22Rv1 (cell line): ENCODE results near the gene TMEM106C.
"Not testable (repeated sequence)": the region's sequence is repeated elsewhere in the genome, so short reads cannot be mapped to it uniquely, and the experiment has no call there.

Experiments
- ZFX ChIP-seq: fragments of 450-650 bp; IDR thresholded peaks from 2 replicates; pipeline ENCODE4 v1.6.1; 2017; ENCODE audit warnings: antibody characterized with exemption, borderline replicate concordance
- TF ChIP-seq, protein P1 (sequence below): fragments of 450-650 bp; IDR thresholded peaks from 2 replicates; pipeline ENCODE4 v1.5.1; 2017; ENCODE audit warnings: mild to moderate bottlenecking

DNA sequence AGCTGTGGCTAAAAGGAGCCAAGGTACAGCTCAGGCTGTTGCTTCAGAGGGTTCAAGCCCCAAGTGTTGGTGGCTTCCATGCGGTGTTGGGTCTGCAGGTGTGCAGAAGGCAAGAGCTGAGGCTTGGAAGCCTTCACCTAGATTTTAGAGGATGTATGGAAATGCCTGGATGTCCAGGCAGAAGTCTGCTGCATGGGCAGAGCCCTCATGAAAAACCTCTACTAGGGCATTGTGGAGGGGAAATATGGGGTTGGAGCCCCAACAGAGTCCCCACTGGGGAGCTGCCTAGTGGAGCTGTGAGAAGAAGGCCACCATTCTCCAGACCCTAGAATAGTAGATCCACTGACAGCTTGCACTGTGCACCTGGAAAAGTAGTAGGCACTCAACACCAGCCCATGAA is 5.7 kb upstream of the TMEM106C start:
- TF ChIP-seq, protein P1, sequence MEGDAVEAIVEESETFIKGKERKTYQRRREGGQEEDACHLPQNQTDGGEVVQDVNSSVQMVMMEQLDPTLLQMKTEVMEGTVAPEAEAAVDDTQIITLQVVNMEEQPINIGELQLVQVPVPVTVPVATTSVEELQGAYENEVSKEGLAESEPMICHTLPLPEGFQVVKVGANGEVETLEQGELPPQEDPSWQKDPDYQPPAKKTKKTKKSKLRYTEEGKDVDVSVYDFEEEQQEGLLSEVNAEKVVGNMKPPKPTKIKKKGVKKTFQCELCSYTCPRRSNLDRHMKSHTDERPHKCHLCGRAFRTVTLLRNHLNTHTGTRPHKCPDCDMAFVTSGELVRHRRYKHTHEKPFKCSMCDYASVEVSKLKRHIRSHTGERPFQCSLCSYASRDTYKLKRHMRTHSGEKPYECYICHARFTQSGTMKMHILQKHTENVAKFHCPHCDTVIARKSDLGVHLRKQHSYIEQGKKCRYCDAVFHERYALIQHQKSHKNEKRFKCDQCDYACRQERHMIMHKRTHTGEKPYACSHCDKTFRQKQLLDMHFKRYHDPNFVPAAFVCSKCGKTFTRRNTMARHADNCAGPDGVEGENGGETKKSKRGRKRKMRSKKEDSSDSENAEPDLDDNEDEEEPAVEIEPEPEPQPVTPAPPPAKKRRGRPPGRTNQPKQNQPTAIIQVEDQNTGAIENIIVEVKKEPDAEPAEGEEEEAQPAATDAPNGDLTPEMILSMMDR: not testable (repeated sequence)
- not testable (repeated sequence) for TF ChIP-seq ZFX
